NK-92 (cell line): Measurements from ENCODE around the gene CACNA1A.
"Not testable (repeated sequence)": the region's sequence is repeated elsewhere in the genome, so short reads cannot be mapped to it uniquely, and the experiment has no call there.

Experiments used
- DNase-seq: peaks from one replicate; lab custom pipeline; 2025; ENCODE audit not compliant: unreplicated experiment; lab: John Stamatoyannopoulos, UW

The CACNA1A gene

DNA sequence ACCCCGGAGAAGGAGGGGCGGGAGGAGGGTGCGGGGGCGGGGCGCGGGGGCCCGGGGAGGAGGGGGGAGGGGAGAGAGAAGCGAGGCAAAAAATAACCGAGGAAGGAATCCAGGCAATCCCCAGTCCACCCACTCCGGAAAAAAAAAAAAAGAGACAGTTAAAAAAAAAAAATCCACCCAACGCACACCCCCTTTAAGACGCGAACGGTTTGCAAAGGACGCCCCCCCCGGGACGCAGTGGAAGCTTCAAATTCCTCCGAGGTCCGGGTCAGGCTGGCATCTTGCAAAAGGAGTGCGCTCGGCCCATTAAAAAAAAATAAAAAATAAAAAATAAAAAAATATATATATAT lies at the start of gene CACNA1A:
TSS of gene CACNA1A (minus strand) at position 9 of the 350 bp plus-strand sequence. CDS start 255 bp downstream, outside the sequence.
- no peak for DNase-seq

DNA sequence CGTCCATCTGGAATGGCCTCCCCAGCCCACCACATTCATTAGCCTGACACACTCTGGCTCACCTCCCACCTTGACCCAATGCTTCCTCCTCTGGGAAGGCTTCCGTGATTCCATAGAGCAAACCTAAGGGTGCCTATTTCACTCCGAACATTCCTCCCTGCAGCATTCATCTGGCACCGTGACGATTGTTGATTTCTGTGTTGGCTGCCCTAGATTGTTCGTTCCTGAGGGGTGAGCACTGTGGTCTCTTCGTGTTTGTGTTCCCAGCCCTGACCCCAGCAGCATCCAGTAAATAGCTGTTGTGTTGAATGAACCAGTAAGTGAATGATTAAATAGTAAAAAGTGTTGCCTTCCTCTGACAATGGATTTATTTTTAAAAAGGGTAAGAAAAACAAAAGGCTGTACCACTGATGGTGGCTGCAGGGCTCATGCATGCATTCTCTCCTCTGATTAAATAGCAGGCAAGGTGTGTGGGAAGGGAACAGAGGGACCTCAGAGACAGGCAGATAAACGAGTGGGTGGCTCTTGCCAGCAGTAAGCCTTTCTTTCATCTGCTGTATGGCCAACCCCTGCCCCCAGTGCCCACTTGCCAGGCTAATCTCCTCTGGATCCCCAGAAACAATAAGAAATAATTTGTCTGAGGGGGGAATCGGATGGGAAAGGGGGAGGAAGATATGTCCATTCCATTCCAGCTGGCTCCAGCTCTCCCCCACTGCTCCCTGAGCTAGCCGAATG lies 48.4 kb upstream of the CACNA1A start:
- DNase-seq, result no peak

DNA sequence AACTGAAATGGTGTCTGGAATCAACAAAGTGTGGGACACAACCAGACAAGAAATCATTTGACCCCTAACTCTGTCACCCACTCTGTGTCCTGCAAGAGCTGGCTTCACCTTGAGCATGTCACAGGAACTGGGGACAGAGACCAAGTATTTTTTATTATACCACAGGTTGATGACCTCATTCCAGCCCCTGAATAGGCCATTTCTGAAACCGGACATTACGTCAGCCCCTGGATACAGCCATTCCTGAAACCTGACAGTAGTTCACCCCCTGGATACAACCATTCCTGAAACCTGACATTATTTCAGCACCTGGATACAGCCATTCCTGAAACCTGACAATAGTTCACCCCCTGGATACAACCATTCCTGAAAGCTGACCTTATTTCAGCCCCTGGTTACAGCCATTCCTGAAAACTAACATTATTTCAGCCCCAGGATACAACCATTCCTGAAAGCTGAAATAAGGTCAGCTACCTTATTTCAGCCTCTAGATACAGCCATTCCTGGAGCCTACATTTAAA lies 47.7 kb upstream of the CACNA1A start:
- no peak for DNase-seq

DNA sequence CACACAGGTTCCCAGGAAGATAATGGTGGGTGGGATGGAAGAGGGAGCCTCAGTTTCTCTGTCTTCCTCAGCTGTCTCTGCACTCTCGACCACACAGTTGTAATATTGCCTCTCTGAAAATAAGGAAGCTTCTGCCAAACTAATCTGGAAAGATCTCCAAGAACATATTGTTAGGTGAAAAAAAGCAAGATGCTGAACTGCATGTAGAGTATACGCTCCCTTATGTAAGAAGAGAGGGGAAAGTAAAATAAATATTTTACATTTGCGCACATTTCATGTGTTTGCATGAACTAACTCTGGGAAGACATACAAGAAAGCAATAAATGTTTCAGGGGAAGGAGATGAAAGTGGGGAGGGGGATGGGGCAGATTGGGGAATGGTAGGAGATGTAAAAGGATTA lies 41.9 kb upstream of the CACNA1A start:
- DNase-seq, result no peak

DNA sequence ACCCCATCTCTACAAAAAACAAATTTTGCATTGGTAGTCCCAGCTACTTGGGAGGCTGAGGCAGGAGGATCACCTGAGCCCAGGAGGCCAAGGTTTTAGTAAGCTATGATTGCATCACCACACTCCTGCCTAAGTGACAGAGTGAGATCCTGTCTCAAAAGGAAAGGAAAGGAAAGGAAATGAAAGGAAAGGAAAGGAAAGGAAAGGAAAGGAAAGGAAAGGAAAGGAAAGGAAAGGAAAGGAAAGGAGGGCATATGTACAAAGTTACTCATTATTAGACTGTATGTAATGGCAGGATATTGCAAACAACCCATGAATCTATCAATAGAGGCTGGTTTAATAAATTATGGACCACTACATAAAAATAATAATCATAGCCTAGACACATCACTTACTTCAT lies 40.8 kb upstream of the CACNA1A start:
- no peak for DNase-seq

DNA sequence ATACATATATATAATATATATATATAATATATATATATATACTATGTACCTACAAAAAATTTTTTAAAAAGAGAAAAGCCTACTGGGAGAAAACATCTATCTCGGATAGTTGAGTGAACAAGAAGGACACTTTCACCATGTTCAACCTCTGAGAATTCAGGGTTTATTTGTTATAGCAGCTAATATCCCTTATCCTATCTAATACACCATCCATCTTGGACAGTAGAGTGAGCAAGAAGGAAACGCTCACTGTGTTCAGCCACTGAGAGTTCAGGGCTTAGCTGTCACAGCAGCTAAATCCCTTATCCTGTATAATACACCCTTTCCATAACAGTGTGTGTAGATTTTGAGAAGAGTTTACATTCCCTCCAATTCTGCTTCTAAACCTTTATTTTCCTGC lies 38.1 kb upstream of the CACNA1A start:
- DNase-seq, result no peak

DNA sequence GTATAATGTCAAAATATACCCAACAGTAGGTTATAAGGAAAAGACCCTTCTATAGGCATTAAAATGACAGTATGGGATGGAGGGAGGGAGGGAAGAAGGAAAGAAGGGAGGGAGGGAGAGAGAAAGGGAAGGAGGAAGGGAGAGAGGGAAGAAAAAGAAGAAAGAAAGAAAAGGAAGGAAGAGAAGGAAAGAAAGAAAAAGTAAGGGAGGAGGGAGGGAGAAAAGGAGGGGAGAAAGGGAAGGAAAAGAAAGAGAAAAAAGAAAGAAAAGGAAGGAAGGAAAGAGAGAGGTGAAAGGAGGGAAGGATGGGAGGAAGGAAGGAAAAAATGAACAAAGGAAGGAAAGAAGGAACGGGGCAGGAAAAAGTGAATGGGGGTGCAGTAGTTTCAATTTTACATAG lies 35.3 kb upstream of the CACNA1A start:
- no peak for DNase-seq

DNA sequence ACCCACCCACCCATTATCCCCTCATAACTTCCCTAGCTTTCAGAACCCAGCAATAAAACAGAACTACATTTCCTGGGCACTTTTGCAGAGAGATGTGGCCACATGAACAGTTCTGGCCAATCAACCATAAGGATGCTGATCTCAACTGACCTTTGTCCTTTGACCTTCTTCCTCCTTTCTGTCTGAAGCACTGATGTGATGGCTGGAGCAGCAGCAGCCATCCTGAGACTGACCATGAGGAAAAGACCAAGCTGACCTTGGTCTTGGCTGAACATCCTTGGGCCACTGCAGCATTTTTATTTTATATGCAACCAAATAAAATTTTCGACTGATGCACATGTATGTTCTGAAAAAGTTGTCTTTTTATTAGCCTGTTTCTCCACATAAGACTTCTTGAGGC lies 33.1 kb upstream of the CACNA1A start:
- no peak for DNase-seq

DNA sequence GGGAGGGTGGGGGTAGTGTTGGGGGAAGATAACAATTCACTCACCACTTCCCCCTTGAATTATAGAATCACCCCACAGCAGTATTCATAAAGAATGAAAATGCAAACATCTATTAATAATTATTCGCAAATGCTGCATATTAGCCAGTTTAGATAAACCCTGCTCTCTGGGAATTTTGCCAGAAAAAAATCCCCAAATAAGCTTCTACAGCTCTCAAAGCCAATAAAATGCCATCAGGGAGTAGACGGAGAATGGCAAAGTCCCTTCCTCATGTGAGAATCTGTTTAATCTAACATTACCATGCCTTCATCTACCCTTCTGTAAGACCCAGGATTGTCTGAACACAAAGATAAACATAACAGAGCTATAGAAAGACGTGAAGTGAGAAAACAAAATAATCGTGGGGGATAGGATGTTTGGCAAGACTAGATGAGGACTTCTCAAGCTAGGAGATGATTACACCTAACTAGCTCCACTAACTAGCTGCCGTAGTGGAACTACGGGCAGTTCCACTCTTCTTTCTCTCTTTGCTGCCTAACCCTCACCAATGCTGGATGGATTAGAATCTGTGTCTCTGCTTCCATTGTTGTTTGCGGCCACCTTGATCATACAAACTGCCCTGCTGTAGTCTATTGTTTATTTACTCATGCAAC lies 32.4 kb upstream of the CACNA1A start:
- DNase-seq, result no peak

DNA sequence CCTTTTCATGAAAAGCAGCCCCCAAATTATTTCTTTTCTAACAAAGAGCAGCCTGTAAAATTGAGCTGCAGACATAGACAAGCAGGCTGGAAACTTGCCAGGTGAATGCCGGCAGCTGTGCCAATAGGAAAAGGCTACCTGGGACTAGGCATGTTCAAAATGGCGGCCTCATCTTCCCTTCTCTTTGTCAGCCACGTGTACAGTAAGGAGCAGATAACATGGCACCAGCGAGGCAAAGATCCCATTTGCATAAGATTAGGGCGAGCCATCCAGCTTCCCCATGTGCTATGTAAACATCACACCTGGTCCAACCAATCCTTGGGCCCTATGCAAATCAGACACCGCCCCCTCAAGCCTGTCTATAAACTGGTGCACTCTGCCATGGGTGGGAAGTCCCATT lies 31.2 kb upstream of the CACNA1A start:
- DNase-seq, result no peak

DNA sequence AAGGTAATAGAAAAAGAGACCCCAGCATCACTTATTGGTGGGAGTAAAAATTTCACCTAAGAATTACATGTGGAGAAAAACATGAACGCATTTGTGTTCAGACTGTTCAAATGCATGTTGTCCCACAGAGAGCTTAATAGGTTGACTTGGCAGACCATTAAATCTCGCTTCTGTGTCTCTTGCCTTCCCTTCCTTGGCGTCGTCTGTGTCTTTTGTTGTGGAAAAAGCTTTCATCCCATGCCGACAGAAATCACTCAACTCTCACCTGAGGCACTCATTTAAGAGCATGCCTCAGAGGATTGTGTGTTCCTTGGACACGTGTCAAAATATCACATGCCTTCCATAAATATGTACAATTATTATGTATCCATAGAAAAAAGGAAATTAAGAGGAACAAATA lies 24.4 kb upstream of the CACNA1A start:
- no peak for DNase-seq

DNA sequence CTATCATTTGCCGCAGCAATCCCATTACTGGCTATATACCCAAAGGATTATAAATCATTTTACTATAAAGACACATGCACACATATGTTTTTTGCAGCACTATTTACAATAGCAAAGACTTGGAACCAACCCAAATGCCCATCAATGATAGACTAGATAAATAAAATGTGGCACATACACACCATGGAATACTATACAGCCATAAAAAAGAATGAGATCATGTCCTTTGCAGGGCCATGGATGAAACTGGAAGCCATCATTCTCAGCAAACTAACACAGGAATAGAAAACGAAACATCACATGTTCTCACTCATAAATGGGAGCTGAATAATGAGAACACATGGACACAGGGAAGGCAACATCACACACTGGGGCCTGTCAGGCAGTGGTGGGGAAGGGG lies 23.4 kb upstream of the CACNA1A start:
- not testable (repeated sequence) for DNase-seq

DNA sequence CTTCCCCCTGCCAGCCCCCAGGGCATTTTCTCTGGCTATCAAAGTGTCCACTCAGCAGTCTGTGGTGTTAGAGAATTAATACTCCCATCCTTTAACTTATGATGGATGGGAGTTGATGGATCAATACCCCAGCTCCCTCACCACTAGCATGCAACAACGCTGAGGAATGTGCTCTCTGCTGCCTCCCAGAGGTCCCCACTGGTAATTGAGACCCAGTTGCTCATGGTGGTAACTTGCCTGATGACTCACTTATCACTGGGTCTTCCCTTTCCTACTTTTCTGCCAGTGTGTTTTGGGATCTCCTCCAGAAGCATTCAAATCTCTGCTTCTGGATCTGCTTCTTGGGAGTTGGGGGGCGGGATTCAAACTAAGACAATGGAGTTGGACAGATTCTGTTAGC lies 20.3 kb upstream of the CACNA1A start:
- DNase-seq, result no peak

DNA sequence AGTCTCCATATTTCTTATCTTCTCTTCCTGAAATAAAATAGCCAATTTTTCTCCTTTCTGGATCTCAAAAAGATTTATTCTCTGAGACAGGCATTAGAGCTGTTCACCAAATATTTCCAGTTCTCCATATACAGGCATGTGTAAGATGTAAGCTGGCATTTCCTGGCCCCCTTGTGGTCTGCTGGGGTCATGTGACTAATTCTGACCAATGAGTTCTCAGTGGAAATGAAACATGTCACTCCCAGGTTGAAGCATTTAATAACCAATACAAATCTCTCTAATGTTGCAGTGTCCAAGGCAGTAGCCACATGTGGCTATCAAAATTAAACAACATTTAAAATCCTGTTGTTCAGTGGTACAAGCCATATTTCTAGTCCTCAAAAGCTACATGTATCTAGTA lies 14.8 kb upstream of the CACNA1A start:
- no peak for DNase-seq

DNA sequence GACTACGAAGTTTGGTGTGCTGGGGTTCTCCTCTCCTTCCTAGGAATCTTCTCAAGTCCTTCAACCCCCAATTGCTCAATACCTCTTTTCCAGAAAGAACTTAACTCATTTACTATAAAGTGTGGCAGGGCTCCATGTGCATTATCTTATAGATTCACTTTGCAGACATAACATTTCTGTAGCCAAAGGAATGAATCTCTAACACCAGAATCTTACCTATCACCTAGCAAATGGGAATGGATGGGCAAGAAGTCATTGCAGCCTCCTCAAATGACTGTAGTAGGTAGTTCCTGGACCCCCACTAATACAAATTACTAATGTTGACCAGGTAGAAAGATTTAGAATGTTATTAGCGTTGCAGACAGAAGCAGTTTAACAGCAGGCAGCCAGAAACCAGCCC lies 5.7 kb upstream of the CACNA1A start:
- no peak for DNase-seq

DNA sequence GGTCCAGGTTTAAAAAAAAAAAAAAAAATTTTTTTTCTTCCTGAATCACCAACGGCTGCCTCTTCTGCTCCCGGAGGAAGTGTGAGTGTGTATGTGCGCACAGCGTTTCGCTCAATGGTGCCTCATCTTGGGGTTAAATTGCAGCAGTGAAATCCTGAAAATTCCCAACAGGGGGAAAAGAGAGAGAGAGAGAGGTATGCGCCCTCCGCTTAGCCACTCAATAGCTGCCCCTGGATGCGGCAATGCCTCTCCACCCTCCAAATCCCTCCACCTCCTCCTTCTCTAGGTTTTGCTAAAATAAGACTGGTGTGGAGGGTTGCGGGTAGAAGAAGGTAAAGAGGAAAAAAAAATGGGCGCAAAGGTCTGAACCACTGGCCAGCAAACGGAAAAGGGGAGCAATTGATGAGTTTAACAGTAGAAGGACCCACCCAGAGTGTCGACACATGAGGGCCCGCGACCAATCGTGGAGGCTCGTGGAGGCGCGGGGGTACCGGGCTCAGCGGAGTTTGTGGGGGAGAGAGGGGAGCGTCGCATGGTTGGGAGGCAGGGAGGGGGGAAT lies 853 bp upstream of the CACNA1A start:
- DNase-seq, result no peak

DNA sequence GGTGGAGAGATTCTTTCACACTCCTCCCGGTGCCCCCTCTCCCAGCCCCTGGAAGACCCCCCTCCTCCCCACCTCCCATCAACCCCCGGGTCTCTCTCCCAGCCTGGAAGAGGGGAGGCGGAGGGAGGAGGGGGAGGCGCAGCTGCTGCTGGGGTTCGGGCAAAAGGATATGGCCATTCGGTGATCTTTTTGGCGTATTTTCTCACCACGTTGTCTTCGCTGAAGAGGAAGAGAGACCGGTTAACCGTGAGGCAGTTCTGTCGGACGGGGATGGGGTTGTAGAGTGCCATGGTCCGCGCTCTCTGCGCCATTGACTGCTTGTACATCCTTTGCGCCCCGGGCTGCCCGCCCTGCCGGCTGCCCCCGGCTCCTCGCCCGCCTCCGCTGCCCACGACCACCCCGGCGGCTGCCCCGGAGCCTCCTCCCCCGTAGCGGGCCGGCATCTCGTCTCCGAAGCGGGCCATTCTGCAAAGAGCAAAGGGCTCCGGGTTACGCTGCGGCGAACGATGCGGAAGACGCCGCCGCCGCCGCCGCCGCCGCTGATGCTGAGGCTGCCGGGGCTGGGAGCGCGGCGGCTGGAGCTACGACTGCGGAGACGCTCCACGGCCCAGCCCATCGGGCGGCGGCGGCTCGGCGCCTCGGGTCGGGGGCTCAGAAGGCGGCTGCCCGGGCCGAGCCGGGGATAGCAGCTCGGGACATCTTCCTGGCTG lies 363 bp downstream of the CACNA1A start:
- no peak for DNase-seq

DNA sequence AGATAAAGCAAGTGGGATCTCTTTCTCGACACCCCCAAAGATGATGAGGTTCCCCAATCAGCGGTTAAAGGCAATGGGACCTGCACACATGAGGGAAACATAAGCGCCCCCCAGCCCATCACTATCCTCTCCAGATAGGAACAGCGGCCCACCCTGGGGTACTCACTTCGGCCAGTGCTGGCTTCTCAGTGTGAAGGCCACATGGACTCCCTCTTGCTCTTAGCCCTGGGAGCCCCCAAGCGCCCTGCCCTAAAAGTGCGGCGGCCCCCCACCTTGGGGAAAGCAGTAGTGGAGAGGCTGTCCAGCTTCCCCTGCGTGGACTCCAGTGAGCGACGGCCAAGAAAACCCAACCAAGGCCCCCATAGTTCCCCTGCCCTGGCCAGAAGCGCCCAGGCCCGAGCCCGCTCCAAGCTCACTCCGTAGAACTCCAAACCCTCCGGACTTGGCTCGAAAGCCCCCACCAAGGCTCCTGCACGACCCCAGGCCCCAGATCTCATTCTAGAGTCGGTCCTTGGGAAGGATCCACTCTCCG lies 1.0 kb downstream of the CACNA1A start:
- DNase-seq, result no peak

DNA sequence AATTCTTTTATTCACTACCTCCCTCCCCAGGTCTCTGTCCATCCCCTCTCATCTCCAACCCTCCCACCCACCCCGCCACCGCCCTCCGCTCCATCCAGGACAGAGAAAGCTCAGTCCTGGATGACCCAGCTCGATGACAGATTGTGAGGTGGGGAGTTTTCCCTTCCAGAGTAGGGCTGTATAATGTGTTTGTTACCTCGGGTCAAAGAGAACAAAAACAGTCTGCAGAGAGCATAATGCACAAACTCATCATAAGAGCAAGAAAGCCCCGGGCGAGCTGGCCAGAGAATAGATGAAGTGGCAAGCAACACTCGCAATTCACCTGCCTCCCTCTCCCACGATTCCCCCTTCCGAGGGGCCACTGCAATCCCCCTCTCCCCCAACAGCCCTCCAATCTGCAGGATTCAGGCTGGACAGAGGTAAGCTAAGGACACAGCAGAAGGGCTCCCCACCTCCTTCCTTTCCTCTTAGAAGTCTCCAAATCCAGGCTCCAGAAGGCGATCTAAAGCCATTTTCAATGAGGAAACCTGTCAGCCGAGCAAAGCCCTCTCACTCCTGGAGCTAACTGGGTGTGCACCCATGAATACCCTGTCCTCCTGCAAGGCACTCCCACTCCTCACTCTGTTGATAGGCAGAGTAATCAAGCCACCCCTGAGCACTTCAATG lies 2.6 kb downstream of the CACNA1A start:
- DNase-seq, result no peak

DNA sequence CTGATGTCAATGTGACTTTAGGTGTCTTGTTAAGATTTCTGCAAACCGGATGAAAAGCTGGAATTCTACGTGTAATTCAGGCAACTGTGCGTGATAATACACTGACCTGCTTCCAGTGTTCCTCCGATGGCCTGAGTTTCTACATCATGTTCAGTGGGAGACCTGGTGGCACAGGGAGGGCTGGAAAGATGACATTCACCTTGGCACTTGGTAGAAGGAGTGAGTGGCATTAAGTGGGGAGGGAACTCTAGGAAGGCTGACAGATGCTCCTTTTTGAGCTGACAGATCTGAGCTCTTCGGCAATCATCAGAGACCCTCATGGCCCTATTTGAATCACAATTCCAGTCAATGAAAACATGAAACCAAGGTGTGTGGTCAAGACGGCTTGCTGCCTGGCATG lies 4.0 kb downstream of the CACNA1A start:
- no peak for DNase-seq

DNA sequence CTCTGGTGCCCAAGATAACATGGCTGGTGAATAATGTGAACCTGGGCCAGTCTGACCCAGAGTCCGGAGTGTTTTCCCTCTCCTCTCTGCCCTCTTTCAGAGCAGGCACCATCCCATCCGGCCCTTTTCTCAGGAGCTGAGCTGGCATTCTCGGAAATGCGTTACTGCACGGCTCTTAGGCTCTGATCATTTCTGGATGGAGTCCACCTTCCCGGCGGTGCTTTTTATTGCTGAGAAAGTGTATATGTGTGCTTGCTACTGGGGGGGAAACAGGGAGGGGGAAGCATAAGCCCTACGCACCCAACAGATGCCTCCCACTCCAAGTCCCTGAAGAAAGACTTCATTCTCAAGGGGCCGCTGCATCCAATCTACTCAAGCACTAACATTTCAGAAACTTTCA lies 6.6 kb downstream of the CACNA1A start:
- DNase-seq, result no peak
